OCI-LY7 (cell line): ENCODE data around the gene KEL. TPM values are rescaled to one million over a fixed set of nuclear protein-coding genes. Genes with fewer than 3 reads are reported as not detected.

ENCODE experiments used
- BruUV-seq: library from RNA; stranded (reverse); fragments of 400-500 nt; replicated peaks from 2 replicates; lab custom pipeline; 2021; lab: Mats Ljungman, UMichigan
- CTCF ChIA-PET: fragments of 300-600 bp; sonication (Branson Sonifier 250); formaldehyde crosslinking; loops from one replicate; lab custom pipeline; 2022; ENCODE audit warnings: antibody characterized with exemption; ENCODE audit not compliant: unreplicated experiment; lab: Charles Lee
- POLR2A ChIA-PET: fragments of 300-600 bp; sonication (Branson Sonifier 250); formaldehyde crosslinking; loops from one replicate; lab custom pipeline; 2022; ENCODE audit warnings: antibody characterized with exemption; lab: Charles Lee
- DNase-seq: peaks from one replicate; pipeline ENCODE4 v3.0.0-alpha.2; 2015; ENCODE audit warnings: low spot score
- H2AFZ ChIP-seq: fragments of 200-600 bp; sonication (generic), shearing (Covaris generic); 2 replicates; pipeline ENCODE4 v1.6.1; 2014; ENCODE audit warnings: mild to moderate bottlenecking, antibody characterized with exemption, low read length, moderate library complexity
- H3K27ac ChIP-seq: fragments of 200-600 bp; sonication (generic); 2 replicates; pipeline ENCODE4 v1.5.1; 2014; ENCODE audit warnings: mixed run types, low read depth, mild to moderate bottlenecking, moderate library complexity, low read length, inconsistent platforms; ENCODE audit not compliant: poor library complexity, severe bottlenecking
- H3K36me3 ChIP-seq: fragments of 200-600 bp; sonication (generic); 2 replicates; pipeline ENCODE4 v1.6.1; 2014; ENCODE audit warnings: mild to moderate bottlenecking, antibody characterized with exemption, low read length, moderate library complexity, mixed read lengths; ENCODE audit not compliant: insufficient read depth
- H3K4me1 ChIP-seq: fragments of 200-600 bp; sonication (generic); 2 replicates; pipeline ENCODE4 v1.5.1; 2014; ENCODE audit warnings: mild to moderate bottlenecking, low read length; ENCODE audit not compliant: insufficient read depth, poor library complexity, severe bottlenecking
- H3K4me2 ChIP-seq: fragments of 200-600 bp; sonication (generic); 2 replicates; pipeline ENCODE4 v1.6.1; 2014; ENCODE audit warnings: mild to moderate bottlenecking, low read length
- H3K4me3 ChIP-seq: fragments of 200-600 bp; sonication (generic); 2 replicates; pipeline ENCODE4 v1.5.1; 2014; ENCODE audit warnings: mild to moderate bottlenecking, low read depth, low read length; ENCODE audit not compliant: poor library complexity, severe bottlenecking
- H3K79me2 ChIP-seq: fragments of 200-600 bp; sonication (generic); 2 replicates; pipeline ENCODE4 v1.6.1; 2016; ENCODE audit warnings: low read depth, mild to moderate bottlenecking, low read length, moderate library complexity, mixed read lengths; ENCODE audit not compliant: insufficient read depth
- H3K9me2 ChIP-seq: fragments of 200-600 bp; sonication (generic); 2 replicates; pipeline ENCODE4 v1.6.1; 2016; ENCODE audit warnings: mild to moderate bottlenecking, low read length, mixed read lengths; ENCODE audit not compliant: insufficient read depth
- H3K9me3 ChIP-seq: fragments of 200-600 bp; sonication (generic); 2 replicates; pipeline ENCODE4 v1.6.1; 2014; ENCODE audit warnings: mild to moderate bottlenecking, mixed run types, low read length, mixed read lengths
- H4K20me1 ChIP-seq: fragments of 200-600 bp; sonication (generic); 2 replicates; pipeline ENCODE4 v1.6.1; 2014; ENCODE audit warnings: mild to moderate bottlenecking, antibody characterized with exemption, low read length, moderate library complexity, mixed read lengths; ENCODE audit not compliant: insufficient read depth
- EZH2phosphoT487 ChIP-seq: fragments of 200-600 bp; sonication (generic); IDR thresholded peaks from 2 replicates; pipeline ENCODE4 v1.6.1; 2018; ENCODE audit warnings: low read depth, borderline replicate concordance, mild to moderate bottlenecking, mixed run types, antibody characterized with exemption, low read length, moderate library complexity, mixed read lengths
- intact Hi-C: fragments of 100-400 bp; cut with micrococcal nuclease; formaldehyde crosslinking; loops from one replicate; pipeline ENCODE4 v1.10.0; 2022; ENCODE audit not compliant: unreplicated experiment
- total RNA-seq, 2 experiments: library from RNA; depleted of rRNA in 1 of 2; stranded (reverse); fragments of >200 nt in 1 of 2; shearing (Covaris generic) in 1 of 2; gene quantifications; 2 replicates each; pipeline ENCODE4 v1.2.3, GENCODE V29; 2014 to 2022
- TF ChIP-seq, protein P1 (sequence below): fragments of 200-600 bp; sonication (generic); conservative IDR thresholded peaks from 2 replicates; pipeline ENCODE4 v1.5.1; 2014; ENCODE audit warnings: mild to moderate bottlenecking, antibody characterized with exemption, low read length, moderate library complexity, mixed read lengths

The KEL gene
- total RNA-seq, 2 experiments from 2014 or later = 1.5 to 2.2 TPM

DNA sequence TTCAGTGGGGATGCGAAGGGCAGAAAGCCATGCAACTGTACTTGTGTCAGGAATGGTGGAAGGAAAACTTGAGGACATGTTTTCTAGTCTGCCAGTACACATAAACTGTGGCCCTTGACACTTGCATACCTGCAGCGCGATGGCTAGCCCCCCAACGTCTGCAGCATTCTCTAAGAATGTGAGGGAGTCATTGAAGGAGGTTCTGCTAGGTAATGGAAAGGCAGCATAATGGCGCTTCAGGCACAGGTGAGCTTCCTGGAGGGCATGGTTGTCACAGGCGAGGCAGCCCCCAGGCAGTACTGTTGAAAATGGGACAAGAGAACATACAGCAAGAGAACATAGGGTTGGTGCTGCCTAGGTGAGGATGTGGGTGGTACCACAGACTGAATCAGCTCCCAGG lies 19.4 kb downstream of the KEL start:
- CTCF ChIA-PET = no interaction called here
- POLR2A ChIA-PET = interaction anchor here (0.6 kb wide), 1 partner anchor 43 kb away, joined by 3 read pairs; no protein-coding TSS in a partner anchor
- no peaks in the 10 kb centered on the region for H3K79me2 ChIP-seq

DNA sequence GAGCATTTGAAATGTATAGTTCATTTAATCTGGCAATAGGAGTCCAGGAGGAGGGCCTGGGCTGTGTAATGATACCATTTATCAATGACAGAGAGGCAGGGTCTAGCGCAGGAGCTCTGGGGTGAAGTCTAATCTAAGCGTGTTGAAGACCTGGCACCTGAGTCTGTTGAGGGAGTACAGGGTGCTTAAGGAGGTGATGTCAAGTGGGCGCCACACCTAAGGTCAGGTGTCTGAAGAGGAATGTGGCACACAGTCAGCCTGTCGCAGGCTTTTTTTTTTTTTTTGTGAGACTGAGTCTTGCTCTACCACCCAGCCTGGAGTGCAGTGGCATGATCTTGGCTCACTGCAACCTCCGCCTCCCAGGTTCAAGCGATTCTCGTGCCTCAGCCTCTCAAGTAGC lies 20.6 kb downstream of the KEL start:
- Histone ChIP-seq H3K9me3 (no peaks in the 10 kb centered on the region), H3K27ac (no peak overlapping the region), H4K20me1 (no peaks in the 10 kb centered on the region), H3K36me3 (no peaks in the 10 kb centered on the region), H3K79me2 (no peaks in the 10 kb centered on the region), H3K4me1 (no peaks in the 10 kb centered on the region), H3K4me2 (no peak overlapping the region), H3K4me3 (no peak overlapping the region), H3K9me2 (no peaks in the 10 kb centered on the region), H2AFZ (no peak overlapping the region)
- TF ChIP-seq EZH2phosphoT487 = no peak
- TF ChIP-seq, protein P1, sequence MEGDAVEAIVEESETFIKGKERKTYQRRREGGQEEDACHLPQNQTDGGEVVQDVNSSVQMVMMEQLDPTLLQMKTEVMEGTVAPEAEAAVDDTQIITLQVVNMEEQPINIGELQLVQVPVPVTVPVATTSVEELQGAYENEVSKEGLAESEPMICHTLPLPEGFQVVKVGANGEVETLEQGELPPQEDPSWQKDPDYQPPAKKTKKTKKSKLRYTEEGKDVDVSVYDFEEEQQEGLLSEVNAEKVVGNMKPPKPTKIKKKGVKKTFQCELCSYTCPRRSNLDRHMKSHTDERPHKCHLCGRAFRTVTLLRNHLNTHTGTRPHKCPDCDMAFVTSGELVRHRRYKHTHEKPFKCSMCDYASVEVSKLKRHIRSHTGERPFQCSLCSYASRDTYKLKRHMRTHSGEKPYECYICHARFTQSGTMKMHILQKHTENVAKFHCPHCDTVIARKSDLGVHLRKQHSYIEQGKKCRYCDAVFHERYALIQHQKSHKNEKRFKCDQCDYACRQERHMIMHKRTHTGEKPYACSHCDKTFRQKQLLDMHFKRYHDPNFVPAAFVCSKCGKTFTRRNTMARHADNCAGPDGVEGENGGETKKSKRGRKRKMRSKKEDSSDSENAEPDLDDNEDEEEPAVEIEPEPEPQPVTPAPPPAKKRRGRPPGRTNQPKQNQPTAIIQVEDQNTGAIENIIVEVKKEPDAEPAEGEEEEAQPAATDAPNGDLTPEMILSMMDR = no peak
- CTCF ChIA-PET = no interaction called here
- POLR2A ChIA-PET = no interaction called here
- DNase-seq = no peak
- no TSS peak for BruUV-seq
- intact Hi-C loops = no loop called here

More for the DNA sequence above, 19.4 kb downstream of the KEL start:
- H3K9me3 ChIP-seq = no peaks in the 10 kb centered on the region
- BruUV-seq = no TSS peak
- no peaks in the 10 kb centered on the region for H4K20me1 ChIP-seq
- H3K4me2 ChIP-seq = no peak overlapping the region
- H3K36me3 ChIP-seq = no peaks in the 10 kb centered on the region
- no peak for TF ChIP-seq EZH2phosphoT487
- TF ChIP-seq, protein P1 = no peak
- H3K4me1 ChIP-seq = no peaks in the 10 kb centered on the region
- no peak for DNase-seq
- no peak overlapping the region for H3K27ac ChIP-seq
- H2AFZ ChIP-seq = no peak overlapping the region
- H3K9me2 ChIP-seq = no peaks in the 10 kb centered on the region
- intact Hi-C loops = no loop called here
- H3K4me3 ChIP-seq = no peak overlapping the region

DNA sequence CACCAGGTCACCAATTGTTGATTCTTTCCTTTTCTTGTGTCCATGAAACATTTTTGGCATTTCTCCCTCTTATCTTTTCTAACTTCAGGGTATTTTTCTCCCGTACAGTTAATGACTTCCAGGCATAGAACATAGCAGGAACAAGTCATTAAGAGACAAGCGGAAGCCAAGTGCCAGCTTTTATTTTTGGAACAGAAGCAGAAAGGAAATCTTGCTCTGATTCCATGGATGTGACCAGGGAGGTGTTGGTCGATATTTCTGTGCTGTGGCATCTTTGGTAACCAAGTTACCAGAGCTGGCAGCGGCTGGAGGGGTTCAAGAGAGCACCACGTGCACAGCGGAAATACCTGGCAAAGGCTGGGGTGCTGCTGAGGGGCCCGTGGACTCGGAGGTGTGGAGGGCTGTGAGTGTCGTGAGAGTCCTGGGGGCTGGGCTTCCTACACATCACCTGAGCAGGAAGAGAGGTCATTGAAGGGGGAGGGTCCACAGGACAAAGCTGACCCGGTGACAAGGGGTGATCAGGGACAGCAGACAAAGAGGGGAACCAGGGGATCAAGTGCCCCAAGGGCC lies 21.1 kb downstream of the KEL start:
- no peak overlapping the region for H3K27ac ChIP-seq
- no peaks in the 10 kb centered on the region for H3K79me2 ChIP-seq
- no peak overlapping the region for H3K4me3 ChIP-seq
- intact Hi-C loops = no loop called here
- POLR2A ChIA-PET = no interaction called here
- no peaks in the 10 kb centered on the region for H3K9me2 ChIP-seq
- DNase-seq = no peak
- no peak overlapping the region for H3K4me2 ChIP-seq
- H2AFZ ChIP-seq = no peak overlapping the region
- no peaks in the 10 kb centered on the region for H3K36me3 ChIP-seq
- no TSS peak for BruUV-seq
- H4K20me1 ChIP-seq = no peaks in the 10 kb centered on the region
- no peaks in the 10 kb centered on the region for H3K4me1 ChIP-seq
- CTCF ChIA-PET = no interaction called here
- TF ChIP-seq, protein P1 = no peak
- TF ChIP-seq EZH2phosphoT487 = no peak
- no peaks in the 10 kb centered on the region for H3K9me3 ChIP-seq
